Stimulated activated naive CD8-positive, alpha-beta T cell treated with anti-CD3 and anti-CD28 coated beads, Interleukin-15, amount 100 ng/mL, for 72 hours (primary cell): ENCODE data around the gene FBXO41.

ENCODE experiments used
- ATAC-seq: fragments of 150-1000 bp; cut with Tn5 transposase; 2 replicates; pipeline ENCODE4 v1.10.0; 2021; ENCODE audit warnings: mild to moderate bottlenecking, moderate library complexity
- DNase-seq, 2 donors: peaks; one replicate each; pipeline ENCODE4 v3.0.0; 2021 to 2022
- H3K27ac Mint-ChIP-seq, 2 donors: one replicate each; pipeline ENCODE4 v1.8.0; 2022; ENCODE audit warnings: mild to moderate bottlenecking in 2 of 2, mixed read lengths in 2 of 2, moderate library complexity in 2 of 2
- H3K27me3 Mint-ChIP-seq: one replicate; pipeline ENCODE4 v1.8.0; 2022; ENCODE audit warnings: mixed read lengths
- H3K4me1 Mint-ChIP-seq: one replicate; pipeline ENCODE4 v1.8.0; 2022; ENCODE audit warnings: mild to moderate bottlenecking, mixed read lengths
- H3K4me3 Mint-ChIP-seq, 2 donors: one replicate each; pipeline ENCODE4 v1.8.0; 2022; ENCODE audit warnings: mild to moderate bottlenecking in 2 of 2, mixed read lengths in 2 of 2, moderate library complexity in 1 of 2
- H3K9me3 Mint-ChIP-seq, 2 donors: one replicate each; pipeline ENCODE4 v1.8.0; 2022; ENCODE audit warnings: mixed read lengths in 2 of 2

The FBXO41 gene, protein sequence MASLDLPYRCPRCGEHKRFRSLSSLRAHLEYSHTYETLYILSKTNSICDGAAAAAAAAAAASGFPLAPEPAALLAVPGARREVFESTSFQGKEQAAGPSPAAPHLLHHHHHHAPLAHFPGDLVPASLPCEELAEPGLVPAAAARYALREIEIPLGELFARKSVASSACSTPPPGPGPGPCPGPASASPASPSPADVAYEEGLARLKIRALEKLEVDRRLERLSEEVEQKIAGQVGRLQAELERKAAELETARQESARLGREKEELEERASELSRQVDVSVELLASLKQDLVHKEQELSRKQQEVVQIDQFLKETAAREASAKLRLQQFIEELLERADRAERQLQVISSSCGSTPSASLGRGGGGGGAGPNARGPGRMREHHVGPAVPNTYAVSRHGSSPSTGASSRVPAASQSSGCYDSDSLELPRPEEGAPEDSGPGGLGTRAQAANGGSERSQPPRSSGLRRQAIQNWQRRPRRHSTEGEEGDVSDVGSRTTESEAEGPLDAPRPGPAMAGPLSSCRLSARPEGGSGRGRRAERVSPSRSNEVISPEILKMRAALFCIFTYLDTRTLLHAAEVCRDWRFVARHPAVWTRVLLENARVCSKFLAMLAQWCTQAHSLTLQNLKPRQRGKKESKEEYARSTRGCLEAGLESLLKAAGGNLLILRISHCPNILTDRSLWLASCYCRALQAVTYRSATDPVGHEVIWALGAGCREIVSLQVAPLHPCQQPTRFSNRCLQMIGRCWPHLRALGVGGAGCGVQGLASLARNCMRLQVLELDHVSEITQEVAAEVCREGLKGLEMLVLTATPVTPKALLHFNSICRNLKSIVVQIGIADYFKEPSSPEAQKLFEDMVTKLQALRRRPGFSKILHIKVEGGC

GRCh38 chr2:73284296-73285158 is at the start of gene FBXO41:
FBXO41 (minus strand) TSS chr2:73284478; CDS start chr2:73269630, 14,848 bp downstream.
- ATAC-seq (peak; percentile 87), DNase-seq (peak; percentile 74 to 81)
- Mint-ChIP-seq H3K27ac (peak within 1 kb of the TSS; percentile 71 to 87), H3K9me3 (no peaks in the 10 kb centered on the region), H3K27me3 (peaks cover 17% of the 10 kb centered on the region), H3K4me3 (peak within 1 kb of the TSS; percentile 75 to 76), H3K4me1 (peaks cover 33% of the 10 kb centered on the region)

- Mint-ChIP-seq H3K4me3 (no peak overlapping the region), H3K27ac (no peak overlapping the region), H3K4me1 (peaks cover 5% of the 10 kb centered on the region), H3K27me3 (peaks cover 16% of the 10 kb centered on the region), H3K9me3 (peaks cover 10 to 15% of the 10 kb centered on the region in 2 donors)
- ATAC-seq, result no peak
- DNase-seq, result no peak
Measured at GRCh38 chr2:73334045-73334444, 49.8 kb upstream of the FBXO41 start.

DNA sequence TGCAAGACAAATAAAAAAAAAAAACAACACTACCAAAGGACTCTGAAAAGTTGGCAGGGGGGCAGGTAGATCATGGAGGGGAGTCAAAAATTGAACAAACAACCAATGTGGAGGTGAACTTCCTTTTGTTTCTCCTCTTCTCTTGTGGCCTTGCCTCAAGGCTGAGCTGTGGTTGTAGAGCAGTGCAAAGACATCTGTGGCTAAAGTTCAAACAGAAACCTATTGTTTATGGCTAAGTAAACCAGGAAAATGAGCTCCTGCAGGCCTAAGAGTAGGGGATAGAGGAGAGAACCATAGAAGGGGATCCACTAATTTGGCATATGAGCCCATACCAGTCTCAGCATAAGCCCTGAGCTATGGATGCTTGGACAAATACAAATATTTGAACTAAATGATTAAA is 49.3 kb upstream of the FBXO41 start:
- H3K4me3 Mint-ChIP-seq, result no peak overlapping the region
- DNase-seq (no peak), ATAC-seq (no peak)
- peaks cover 10 to 15% of the 10 kb centered on the region in 2 donors for H3K9me3 Mint-ChIP-seq
- peaks cover 5% of the 10 kb centered on the region for H3K4me1 Mint-ChIP-seq
- H3K27me3 Mint-ChIP-seq, result peaks cover 16% of the 10 kb centered on the region
- no peak overlapping the region for H3K27ac Mint-ChIP-seq

- DNase-seq, result no peak
- no peaks in the 10 kb centered on the region for H3K4me1 Mint-ChIP-seq
- no peak overlapping the region for H3K27ac Mint-ChIP-seq
- H3K4me3 Mint-ChIP-seq, result no peak overlapping the region
- no peaks in the 10 kb centered on the region for H3K9me3 Mint-ChIP-seq
- ATAC-seq, result no peak
- H3K27me3 Mint-ChIP-seq, result peaks cover 41% of the 10 kb centered on the region
Measured at GRCh38 chr2:73324126-73324725, 39.9 kb upstream of the FBXO41 start.

DNA sequence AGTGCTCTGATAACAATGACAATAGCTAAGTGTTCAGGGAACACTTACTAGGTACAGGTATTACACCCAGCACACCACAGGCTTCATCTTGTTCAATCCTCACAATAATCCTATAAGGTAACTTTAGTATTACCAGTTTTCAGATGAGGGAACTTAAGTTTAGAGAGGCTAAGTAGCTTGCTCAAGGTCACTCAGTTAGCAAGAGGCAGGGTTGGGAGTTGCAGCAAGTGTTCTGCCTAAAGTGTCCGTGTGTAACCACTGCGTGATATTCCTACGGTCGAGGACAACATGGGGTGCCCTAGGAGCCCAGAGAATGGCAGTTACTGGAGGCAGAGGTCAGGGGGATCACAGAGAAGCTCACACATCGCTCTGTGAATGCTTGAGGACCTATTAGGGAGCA is 39.3 kb upstream of the FBXO41 start:
- H3K27ac Mint-ChIP-seq, result no peak overlapping the region
- peaks cover 47% of the 10 kb centered on the region for H3K27me3 Mint-ChIP-seq
- no peaks in the 10 kb centered on the region for H3K9me3 Mint-ChIP-seq
- ATAC-seq (no peak), DNase-seq (no peak)
- H3K4me1 Mint-ChIP-seq, result no peaks in the 10 kb centered on the region
- no peak overlapping the region for H3K4me3 Mint-ChIP-seq

DNA sequence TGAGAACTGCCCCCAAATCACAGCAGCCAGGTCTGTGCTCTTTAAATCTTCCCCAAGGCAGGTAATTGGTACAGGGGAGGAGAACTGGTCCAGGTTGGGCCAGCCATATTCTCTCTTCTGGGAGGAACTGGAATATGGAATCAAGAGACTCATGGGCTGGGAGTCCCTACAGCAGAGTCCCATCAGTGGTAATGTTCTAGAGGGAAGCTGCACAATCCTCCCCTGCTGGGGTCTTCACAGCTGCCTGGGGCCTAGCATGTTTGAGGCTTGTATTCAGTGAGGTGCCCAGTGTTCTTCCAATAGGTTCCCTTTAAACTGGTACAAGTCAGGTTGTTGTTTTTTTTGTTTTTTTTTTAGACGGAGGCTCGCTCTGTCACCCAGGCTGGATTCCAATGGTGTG is 30.2 kb upstream of the FBXO41 start:
- no peak for ATAC-seq
- Mint-ChIP-seq H3K9me3 (no peaks in the 10 kb centered on the region), H3K27ac (no peak overlapping the region), H3K4me3 (no peak overlapping the region), H3K27me3 (peaks cover 41% of the 10 kb centered on the region), H3K4me1 (no peaks in the 10 kb centered on the region)
- no peak for DNase-seq

GRCh38 chr2:73307720-73308119 is 23.4 kb upstream of the FBXO41 start:
- no peak for DNase-seq
- H3K4me3 Mint-ChIP-seq, result no peak overlapping the region
- H3K27ac Mint-ChIP-seq, result no peak overlapping the region
- peaks cover 8% of the 10 kb centered on the region for H3K27me3 Mint-ChIP-seq
- no peaks in the 10 kb centered on the region for H3K4me1 Mint-ChIP-seq
- no peaks in the 10 kb centered on the region for H3K9me3 Mint-ChIP-seq
- no peak for ATAC-seq

GRCh38 chr2:73301636-73302035 is 17.4 kb upstream of the FBXO41 start:
- H3K27me3 Mint-ChIP-seq, result peaks cover 63% of the 10 kb centered on the region
- ATAC-seq, result no peak
- DNase-seq, result no peak
- no peak overlapping the region for H3K4me3 Mint-ChIP-seq
- no peaks in the 10 kb centered on the region for H3K4me1 Mint-ChIP-seq
- no peaks in the 10 kb centered on the region for H3K9me3 Mint-ChIP-seq
- H3K27ac Mint-ChIP-seq, result no peak overlapping the region

- ATAC-seq (no peak), DNase-seq (no peak)
- Mint-ChIP-seq H3K9me3 (no peaks in the 10 kb centered on the region), H3K4me3 (no peak overlapping the region), H3K27me3 (peaks cover 70% of the 10 kb centered on the region), H3K4me1 (no peaks in the 10 kb centered on the region), H3K27ac (no peak overlapping the region)
Measured at GRCh38 chr2:73300926-73301325, 16.6 kb upstream of the FBXO41 start.

GRCh38 chr2:73297586-73297985 is 13.3 kb upstream of the FBXO41 start:
- DNase-seq (no peak), ATAC-seq (no peak)
- Mint-ChIP-seq H3K27ac (no peak overlapping the region), H3K27me3 (peaks cover 87% of the 10 kb centered on the region), H3K9me3 (no peaks in the 10 kb centered on the region), H3K4me1 (peaks cover 7% of the 10 kb centered on the region), H3K4me3 (no peak overlapping the region)

DNA sequence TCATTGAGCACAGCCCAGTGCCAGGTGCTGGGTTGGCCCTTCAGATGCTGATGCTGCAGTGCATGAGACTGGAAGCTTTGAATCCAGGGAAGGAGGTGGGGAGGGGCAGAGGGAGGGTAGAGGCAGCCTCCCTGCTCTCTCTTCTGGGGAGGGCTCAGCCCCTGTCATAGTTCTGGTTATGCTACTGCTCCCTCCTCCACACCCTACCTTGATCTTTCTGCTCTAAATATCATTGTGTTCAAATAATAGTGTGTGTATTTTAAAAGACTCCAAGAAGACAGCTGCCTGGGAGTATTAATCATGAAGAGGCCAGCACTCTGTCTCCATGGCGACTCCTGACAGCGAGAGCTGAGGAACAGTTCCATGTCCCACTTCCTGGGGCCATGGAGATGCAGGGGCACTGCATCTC is 12.9 kb upstream of the FBXO41 start:
- no peak for DNase-seq
- H3K4me3 Mint-ChIP-seq, result no peak overlapping the region
- peaks cover 11% of the 10 kb centered on the region for H3K4me1 Mint-ChIP-seq
- H3K9me3 Mint-ChIP-seq, result no peaks in the 10 kb centered on the region
- H3K27me3 Mint-ChIP-seq, result peaks cover 87% of the 10 kb centered on the region
- no peak overlapping the region for H3K27ac Mint-ChIP-seq
- no peak for ATAC-seq

DNA sequence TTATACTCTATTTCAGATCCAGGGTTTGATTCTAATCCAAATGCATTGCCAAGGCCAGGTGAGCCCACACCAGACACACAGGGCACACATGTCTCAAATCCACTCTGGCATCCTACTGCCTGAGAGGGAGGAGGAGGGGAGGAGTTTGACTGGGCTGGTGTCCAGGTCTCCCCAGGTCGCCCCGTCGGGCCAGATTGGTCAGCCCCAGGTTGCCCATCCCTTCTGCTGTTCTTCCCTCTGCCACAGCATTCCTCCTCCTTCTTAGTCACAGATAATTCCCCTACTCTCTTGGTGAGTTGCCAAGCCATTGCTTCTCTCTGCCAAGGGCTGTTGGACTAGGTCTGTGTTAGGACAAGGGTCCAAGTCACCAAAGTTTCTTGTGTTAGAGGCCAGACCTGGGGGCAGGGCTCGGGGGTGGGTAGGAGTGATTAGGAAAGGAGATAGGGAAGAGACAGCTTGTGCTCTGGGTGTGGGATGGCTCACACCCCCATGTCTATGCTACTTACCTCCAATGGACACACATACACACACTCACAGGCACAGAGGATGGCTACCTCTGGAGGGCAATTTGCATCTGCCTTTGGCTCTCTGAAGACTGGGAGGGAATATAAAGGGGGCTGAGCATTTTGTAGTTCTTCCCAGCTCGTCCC is 11.6 kb upstream of the FBXO41 start:
- Mint-ChIP-seq H3K4me1 (peaks cover 24% of the 10 kb centered on the region), H3K27me3 (peaks cover 87% of the 10 kb centered on the region), H3K27ac (no peak overlapping the region), H3K4me3 (no peak overlapping the region), H3K9me3 (no peaks in the 10 kb centered on the region)
- ATAC-seq (no peak), DNase-seq (no peak)

GRCh38 chr2:73294239-73294638 is 10.0 kb upstream of the FBXO41 start:
- H3K9me3 Mint-ChIP-seq, result no peaks in the 10 kb centered on the region
- DNase-seq (no peak), ATAC-seq (no peak)
- H3K4me3 Mint-ChIP-seq, result peak overlapping the region in 1 of 2 donors; percentile 86
- H3K27me3 Mint-ChIP-seq, result peaks cover 86% of the 10 kb centered on the region
- no peak overlapping the region for H3K27ac Mint-ChIP-seq
- peaks cover 26% of the 10 kb centered on the region for H3K4me1 Mint-ChIP-seq

GRCh38 chr2:73293534-73294171 is 9.4 kb upstream of the FBXO41 start, which contains the start of gene EGR4:
EGR4 (minus strand) TSS chr2:73293548; CDS start chr2:73293317, 231 bp downstream.
- peak; percentile 87 to 92 for DNase-seq
- Mint-ChIP-seq H3K9me3 (no peaks in the 10 kb centered on the region), H3K27me3 (peaks cover 91% of the 10 kb centered on the region), H3K4me1 (peaks cover 26% of the 10 kb centered on the region), H3K27ac (no peak within 1 kb of the TSS), H3K4me3 (peak within 1 kb of the TSS; percentile 83 to 86)
- peak; percentile 95 for ATAC-seq
